GM18507 (cell line): ENCODE results near the gene CNDP1.
"Not testable (repeated sequence)": the region's sequence is repeated elsewhere in the genome, so short reads cannot be mapped to it uniquely, and the experiment has no call there.

ENCODE experiments used
- DNase-seq: peaks from one replicate; pipeline ENCODE4 v3.0.0; 2011; ENCODE audit warnings: low read depth; ENCODE audit not compliant: insufficient read length; ENCODE audit errors: extremely low spot score
- FAIRE-seq: peaks from 2 replicates; lab custom pipeline; 2011; peaks lifted over from hg19 to GRCh38; lab: Jason Lieb, UNC

Gene CNDP1

GRCh38 chr18:74519320-74520095, 14.8 kb upstream of the CNDP1 start:
- DNase-seq (no peak), FAIRE-seq (no peak)

DNA sequence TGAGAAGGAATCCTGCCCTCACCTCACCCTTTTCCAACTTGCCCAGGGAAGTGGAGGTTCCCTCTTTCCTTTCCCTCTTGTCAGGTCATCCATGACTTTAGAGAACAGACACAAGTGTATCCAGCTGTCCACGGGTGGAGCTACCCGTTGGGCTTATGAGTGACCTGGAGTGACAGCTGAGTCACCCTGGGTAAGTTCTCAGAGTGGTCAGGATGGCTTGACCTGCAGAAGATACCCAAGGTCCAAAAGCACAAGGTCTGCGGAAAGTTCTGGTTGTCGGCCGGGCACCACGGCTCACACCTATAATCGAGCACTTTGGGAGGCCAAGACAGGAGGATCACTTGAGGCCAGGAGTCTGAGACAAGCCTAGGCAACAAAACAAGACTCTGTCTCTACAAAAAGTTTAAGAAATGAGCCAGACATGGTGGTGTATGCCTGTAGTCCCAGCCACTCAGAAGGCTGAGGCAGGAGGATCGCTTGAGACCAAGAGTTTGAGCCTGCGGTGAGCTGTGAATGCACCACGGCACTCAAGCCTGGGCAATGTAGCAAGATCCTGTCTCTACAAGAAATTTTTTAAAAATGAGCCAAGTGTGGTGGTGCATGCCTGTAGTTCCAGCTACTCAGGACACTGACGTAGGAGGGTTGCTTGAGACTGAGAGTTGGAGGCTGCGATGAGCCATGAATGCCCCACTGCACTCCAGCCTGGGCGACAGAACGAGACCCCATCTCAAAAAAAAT, 14.0 kb upstream of the CNDP1 start:
- FAIRE-seq = no peak
- no peak for DNase-seq

- no peak for DNase-seq
- FAIRE-seq = no peak
These were observed 13.1 kb upstream of the CNDP1 start for GRCh38 chr18:74521068-74521725.

DNA sequence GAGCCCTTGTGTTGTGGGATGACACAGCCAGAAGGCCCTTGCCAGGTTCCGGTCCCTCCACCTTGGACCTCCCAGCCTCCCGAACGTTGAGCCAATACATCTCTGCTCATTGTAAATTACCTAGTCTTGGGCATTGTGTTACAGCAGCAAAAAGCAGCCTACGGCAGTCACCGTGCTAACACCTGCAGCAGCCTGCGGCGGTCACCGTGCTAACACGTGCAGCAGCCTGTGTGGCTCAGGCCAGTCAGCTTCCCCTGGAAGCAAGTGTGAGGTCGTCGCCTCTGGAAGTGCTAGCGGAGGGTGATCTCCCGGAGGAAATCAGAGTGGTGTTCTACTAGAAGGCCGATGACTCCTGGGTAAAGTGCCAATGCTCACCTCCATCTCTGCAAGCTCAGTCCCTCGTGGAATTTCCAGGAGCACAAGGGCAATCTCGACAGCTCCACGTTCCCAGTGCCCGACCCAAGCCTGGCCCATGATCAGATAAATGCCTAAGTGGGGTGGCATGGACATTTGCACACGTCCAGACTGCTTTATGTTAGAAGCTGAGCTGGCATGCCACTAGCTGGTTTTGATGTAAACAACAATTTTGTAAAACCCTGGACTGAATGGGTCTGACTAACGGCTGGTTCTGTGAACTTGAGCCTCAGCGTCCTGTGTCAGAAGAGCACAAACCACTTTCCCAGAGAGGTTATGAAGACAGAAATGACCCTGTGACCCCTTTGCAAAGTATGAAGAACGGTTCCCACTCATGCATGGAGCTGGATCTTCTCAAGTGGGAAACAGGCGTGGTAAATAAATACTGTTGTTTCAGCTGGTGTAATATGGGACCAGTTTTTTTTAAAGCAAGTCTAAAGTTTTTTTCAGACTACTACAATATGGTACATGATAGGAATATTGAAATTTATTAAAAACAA, 11.4 kb upstream of the CNDP1 start:
- no peak for FAIRE-seq
- no peak for DNase-seq

DNA sequence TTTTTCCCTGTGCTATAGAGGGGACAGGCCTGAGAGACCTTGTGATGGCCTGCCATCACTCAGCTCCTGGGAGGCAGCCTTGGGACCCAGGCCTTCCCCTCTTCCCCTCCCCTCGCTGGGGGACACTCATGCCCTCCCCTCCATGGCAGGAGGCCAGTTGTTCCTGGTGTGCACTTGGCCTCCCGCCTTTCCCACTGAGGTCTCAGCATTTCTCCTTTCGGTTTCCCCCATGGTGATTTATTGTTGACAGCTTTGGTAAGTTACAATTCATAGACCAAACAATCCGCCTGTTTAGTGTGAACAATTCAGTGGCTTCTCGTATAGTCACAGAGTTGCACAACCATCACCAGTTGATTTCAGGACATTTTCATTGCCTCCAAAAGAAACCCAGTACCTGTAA, 10.2 kb upstream of the CNDP1 start:
- no peak for DNase-seq
- FAIRE-seq = no peak

DNA sequence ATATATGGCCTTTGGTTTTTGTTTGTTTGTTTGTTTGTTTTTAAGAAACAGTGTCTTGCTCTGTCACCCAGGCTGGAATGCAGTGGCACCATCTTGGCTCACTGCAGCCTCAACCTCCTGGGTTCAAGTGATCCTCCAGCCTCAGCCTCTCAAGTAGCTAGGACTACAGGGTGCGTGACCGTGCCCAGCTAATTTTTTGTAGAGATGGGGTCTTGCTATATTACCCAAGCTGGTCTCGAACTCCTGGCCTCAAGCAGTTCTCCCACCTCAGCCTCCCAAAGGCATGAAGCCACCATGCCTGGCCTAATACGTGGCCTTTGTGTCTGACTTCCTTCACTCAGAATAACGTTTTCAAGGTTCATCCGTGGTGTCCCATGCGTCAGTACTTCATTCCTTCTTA, 9.4 kb upstream of the CNDP1 start:
- DNase-seq, FAIRE-seq: not testable (repeated sequence)

DNA sequence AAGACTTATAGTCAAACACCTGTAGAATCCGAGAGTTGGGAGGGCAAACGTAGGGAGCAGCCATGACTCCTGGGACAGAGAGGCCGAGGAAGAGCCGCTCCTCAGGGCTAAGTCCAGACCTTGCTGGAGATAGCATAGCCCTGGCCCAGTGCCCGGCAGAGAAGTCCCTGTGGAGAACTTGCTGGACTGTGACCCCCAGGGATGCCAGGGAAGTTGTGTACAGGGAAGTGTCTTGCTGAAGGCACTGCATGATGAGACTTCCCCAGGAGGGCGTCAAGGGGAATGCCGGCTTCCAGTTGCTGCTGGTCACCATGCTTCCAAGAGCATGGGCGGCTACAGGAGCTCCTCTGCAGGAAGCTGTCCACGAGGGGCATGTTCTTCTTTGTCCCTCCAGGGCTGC, 8.6 kb upstream of the CNDP1 start:
- FAIRE-seq (no peak), DNase-seq (no peak)

- FAIRE-seq = no peak
- no peak for DNase-seq
These were observed 7.8 kb upstream of the CNDP1 start for GRCh38 chr18:74526488-74526887.

DNA sequence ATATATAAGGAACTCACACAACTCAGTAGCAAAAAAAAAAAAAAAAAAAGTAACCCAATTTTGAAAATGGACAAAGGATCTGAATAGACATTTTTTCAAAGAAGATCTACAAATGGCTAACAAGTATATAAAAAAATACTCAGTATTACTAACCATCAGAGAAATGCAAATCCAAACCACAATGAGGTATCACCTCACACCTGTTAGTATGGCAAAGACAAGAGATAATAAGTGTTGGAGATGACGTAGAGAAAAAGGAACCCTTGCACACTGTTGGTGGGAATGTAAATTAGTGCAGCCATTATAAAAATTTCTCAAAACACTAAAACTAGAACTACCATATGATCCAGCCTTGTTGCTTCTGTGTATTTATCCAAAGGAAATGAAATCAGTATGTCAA, 5.8 kb upstream of the CNDP1 start:
- no peak for FAIRE-seq
- no peak for DNase-seq

DNA sequence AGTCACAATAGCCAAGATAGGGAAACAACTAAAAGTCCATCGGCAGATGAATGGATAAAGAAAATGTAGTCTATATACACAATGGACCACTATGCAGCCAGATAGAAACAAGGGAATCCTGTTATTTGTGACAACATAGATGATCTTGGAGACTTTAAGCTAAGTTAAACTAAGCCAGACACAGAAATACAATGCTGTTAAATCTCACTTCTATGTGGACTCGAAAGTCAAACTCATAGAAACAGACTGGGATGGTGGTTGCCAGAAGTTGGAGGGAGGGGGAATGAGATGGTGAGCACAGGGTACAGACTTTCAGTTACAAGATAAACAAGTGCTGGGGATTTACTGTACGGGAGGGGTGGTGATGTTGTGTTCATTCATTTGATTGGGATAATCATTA, 5.4 kb upstream of the CNDP1 start:
- FAIRE-seq (no peak), DNase-seq (no peak)

DNA sequence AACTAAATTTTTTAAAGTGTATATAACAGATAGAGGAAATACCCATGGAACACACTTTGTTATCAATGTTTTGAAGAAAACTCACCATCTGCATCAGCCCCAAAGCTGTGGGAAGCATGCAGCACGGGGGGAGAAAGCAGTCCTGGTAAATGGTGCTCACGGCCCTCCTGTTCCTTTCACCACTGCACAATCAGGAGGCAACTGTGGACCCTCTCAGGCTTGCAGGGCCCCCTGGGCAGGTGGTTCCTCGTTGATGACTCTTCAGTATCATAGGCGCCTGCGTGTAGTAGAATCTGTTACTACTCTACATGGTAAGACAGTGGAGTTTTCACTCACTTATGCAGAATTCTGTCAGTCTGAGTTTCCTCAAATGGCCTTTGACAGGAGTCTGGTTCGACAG, 4.9 kb upstream of the CNDP1 start:
- FAIRE-seq = no peak
- DNase-seq = no peak

- FAIRE-seq (no peak), DNase-seq (no peak)
These were observed 4.3 kb upstream of the CNDP1 start for GRCh38 chr18:74529811-74530583.

GRCh38 chr18:74530584-74530862, 3.8 kb upstream of the CNDP1 start:
- DNase-seq = no peak
- no peak for FAIRE-seq

DNA sequence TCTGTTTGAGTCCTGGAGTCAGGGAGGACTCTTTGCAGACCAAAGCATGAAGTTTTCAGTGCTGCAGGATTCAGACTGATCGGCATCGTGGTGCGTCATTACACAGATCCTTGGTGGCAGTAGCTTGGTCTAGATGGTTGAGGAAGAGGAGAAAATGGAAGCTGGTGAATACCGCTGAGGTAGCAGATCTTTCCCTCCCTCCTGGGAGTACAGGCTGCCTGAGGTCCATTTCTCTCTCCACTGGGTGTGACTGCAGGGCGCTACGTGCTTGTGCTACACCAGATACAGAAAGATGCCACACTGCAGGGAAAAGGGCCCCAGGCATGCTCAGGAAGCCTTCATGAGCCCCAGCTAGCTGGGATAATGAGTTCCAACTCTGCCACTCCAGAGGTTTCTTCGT, 3.3 kb upstream of the CNDP1 start:
- no peak for DNase-seq
- no peak for FAIRE-seq

DNA sequence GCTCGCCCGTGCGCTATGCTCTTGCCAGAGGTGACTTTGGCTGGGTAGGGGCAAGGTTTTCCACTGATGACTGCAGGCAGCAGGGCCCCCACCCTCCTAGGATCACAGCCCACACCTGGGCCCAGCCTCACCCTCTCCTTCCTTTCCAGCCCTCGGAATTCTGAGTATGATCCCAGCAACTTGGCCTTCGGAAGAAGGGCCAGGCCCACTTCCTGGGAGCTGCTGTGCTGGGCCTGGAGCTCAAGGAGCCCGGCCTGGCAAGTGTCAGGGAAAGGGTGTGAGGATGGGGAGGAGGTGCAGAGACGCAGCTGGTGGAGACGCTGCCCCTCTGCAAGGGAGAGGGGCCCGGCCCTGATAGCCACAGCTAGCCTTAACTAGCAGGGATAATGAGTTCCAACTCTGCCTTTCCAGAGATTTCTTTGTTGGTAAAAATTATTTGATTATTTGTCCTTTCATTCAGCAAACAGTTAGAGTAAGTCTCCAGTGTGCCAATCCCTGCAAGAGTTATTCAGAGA, 1.7 kb upstream of the CNDP1 start:
- DNase-seq = no peak
- FAIRE-seq = no peak

DNA sequence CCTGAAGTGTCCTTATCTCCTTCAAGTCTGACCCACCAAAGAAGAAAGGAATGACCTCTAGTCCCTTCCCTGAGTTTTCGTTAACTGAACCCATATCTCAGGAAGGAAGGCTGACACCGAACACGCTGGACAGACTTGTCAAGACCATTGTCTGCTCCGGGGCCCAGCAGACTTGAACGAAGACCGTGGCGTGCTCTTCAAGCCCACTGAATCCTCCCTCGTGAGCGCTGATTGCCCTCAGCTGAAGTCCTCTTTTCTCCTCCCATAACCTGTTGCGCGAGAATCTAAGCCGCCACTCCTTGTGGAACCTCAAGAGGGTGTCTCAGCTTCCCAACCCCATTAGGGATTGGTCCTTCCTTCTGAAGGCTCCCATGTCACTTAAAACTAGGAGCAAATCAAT, 634 bp upstream of the CNDP1 start:
- DNase-seq (no peak), FAIRE-seq (no peak)

GRCh38 chr18:74534981-74535649, 815 bp downstream of the CNDP1 start:
- FAIRE-seq (peak; percentile 9), DNase-seq (no peak)

DNA sequence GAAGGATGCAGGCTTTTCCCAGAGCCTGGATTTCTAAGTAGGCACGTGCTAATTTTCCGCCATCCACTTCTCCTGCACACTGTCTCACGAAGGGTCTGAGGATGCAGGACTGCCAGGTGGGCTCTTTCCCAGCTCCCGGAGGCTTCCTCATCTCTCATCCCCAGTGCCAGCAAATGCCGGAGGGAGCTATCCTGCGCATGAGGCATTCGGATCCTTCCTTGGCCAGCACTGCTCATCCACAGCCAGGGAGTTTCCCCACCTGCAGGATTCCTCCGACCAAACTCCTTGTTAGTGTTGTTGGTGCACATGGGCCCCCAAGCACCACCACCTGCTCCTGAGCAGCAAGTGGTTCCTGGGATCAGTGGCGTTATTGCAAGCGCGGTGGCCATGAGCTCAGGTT, 5.0 kb downstream of the CNDP1 start:
- FAIRE-seq = no peak
- DNase-seq = no peak
